ENCODE results near the gene SS18.
"Not testable (repeated sequence)": the region's sequence is repeated elsewhere in the genome, so short reads cannot be mapped to it uniquely, and the experiment has no call there.

The SS18 gene

DNA sequence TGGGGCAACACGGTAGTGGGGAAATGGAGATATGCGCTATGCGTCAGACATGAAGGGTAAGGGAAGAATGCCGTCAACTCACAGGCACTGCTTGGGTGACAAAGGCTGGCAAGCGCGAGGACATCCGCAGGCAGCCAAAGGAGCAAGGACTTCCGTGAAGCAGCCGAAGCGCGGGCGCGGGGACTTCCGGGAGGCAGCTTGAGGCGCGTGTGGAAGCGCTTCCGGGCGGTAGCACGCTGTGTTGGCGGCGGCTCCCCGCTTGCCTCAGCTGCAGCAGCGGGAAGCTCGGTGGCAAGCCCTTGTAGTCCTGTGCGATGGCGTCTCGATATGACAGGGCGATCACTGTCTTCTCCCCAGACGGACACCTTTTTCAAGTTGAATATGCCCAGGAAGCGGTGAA, 43.2 kb upstream of the SS18 start, which contains the start of gene PSMA8:
Gene PSMA8, plus strand, starts transcription at position 218 of the 400 bp plus-strand sequence. Its CDS starts 97 bp downstream, at position 315.
- no peak for TF ChIP-seq EZH2phosphoT487 (IDR thresholded peaks at IDR 0.05; ENCODE audit: borderline replicate concordance)
- TF ChIP-seq, protein P1, sequence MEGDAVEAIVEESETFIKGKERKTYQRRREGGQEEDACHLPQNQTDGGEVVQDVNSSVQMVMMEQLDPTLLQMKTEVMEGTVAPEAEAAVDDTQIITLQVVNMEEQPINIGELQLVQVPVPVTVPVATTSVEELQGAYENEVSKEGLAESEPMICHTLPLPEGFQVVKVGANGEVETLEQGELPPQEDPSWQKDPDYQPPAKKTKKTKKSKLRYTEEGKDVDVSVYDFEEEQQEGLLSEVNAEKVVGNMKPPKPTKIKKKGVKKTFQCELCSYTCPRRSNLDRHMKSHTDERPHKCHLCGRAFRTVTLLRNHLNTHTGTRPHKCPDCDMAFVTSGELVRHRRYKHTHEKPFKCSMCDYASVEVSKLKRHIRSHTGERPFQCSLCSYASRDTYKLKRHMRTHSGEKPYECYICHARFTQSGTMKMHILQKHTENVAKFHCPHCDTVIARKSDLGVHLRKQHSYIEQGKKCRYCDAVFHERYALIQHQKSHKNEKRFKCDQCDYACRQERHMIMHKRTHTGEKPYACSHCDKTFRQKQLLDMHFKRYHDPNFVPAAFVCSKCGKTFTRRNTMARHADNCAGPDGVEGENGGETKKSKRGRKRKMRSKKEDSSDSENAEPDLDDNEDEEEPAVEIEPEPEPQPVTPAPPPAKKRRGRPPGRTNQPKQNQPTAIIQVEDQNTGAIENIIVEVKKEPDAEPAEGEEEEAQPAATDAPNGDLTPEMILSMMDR (conservative IDR thresholded peaks at IDR 0.05; ENCODE audit: low read length) = no peak
- Histone ChIP-seq H3K9ac (ENCODE audit: low read depth, low read length, poor library complexity, severe bottlenecking) (no peak within 1 kb of the TSS), H3K4me2 (ENCODE audit: low read depth, low read length, poor library complexity, severe bottlenecking) (no peak within 1 kb of the TSS), H3K79me2 (ENCODE audit: insufficient read depth, low read length) (no peaks in the 10 kb centered on the region), H3F3A (ENCODE audit: low read depth) (no peaks in the 10 kb centered on the region), H3K9me2 (replicated peaks; ENCODE audit: low read depth, low read length) (no peaks in the 10 kb centered on the region), H3K27me3 (ENCODE audit: insufficient read depth, low read length, poor library complexity, severe bottlenecking) (no peaks in the 10 kb centered on the region), H3K9me3 (ENCODE audit: insufficient read depth, low read depth, low read length) (no peaks in the 10 kb centered on the region), H3K4me1 (ENCODE audit: insufficient read depth, low read length, poor library complexity, severe bottlenecking) (peaks cover 5% of the 10 kb centered on the region), H3K36me3 (ENCODE audit: insufficient read depth, low read length) (no peaks in the 10 kb centered on the region), H2AFZ (ENCODE audit: low read length) (no peak within 1 kb of the TSS), H4K20me1 (ENCODE audit: insufficient read depth, low read length, poor library complexity, severe bottlenecking) (no peaks in the 10 kb centered on the region), H3K4me3 (ENCODE audit: low read length, poor library complexity, severe bottlenecking) (no peak within 1 kb of the TSS)

- H3F3A ChIP-seq (ENCODE audit: low read depth); H3K9me2 ChIP-seq (replicated peaks; ENCODE audit: low read depth, low read length); H3K9ac ChIP-seq (ENCODE audit: low read depth, low read length, poor library complexity, severe bottlenecking); H3K4me1 ChIP-seq (ENCODE audit: insufficient read depth, low read length, poor library complexity, severe bottlenecking); H3K4me2 ChIP-seq (ENCODE audit: low read depth, low read length, poor library complexity, severe bottlenecking); H4K20me1 ChIP-seq (ENCODE audit: insufficient read depth, low read length, poor library complexity, severe bottlenecking); H2AFZ ChIP-seq (ENCODE audit: low read length); H3K27me3 ChIP-seq (ENCODE audit: insufficient read depth, low read length, poor library complexity, severe bottlenecking); H3K36me3 ChIP-seq (ENCODE audit: insufficient read depth, low read length); H3K4me3 ChIP-seq (ENCODE audit: low read length, poor library complexity, severe bottlenecking); H3K79me2 ChIP-seq (ENCODE audit: insufficient read depth, low read length); H3K9me3 ChIP-seq (ENCODE audit: insufficient read depth, low read depth, low read length): not testable (repeated sequence)
These were observed 37.8 kb upstream of the SS18 start for GRCh38 chr18:26128192-26128591.

- no peak for TF ChIP-seq EZH2phosphoT487 (IDR thresholded peaks at IDR 0.05; ENCODE audit: borderline replicate concordance)
- TF ChIP-seq, protein P1 (conservative IDR thresholded peaks at IDR 0.05; ENCODE audit: low read length) = no peak
- Histone ChIP-seq H3K4me3 (ENCODE audit: low read length, poor library complexity, severe bottlenecking) (no peak overlapping the region), H3K9me3 (ENCODE audit: insufficient read depth, low read depth, low read length) (no peaks in the 10 kb centered on the region)
These were observed 37.4 kb upstream of the SS18 start for GRCh38 chr18:26127786-26128185.

GRCh38 chr18:26121994-26122393, 31.6 kb upstream of the SS18 start:
- not testable (repeated sequence) for H3K27me3 ChIP-seq (ENCODE audit: insufficient read depth, low read length, poor library complexity, severe bottlenecking); H3F3A ChIP-seq (ENCODE audit: low read depth); H3K9me3 ChIP-seq (ENCODE audit: insufficient read depth, low read depth, low read length); H4K20me1 ChIP-seq (ENCODE audit: insufficient read depth, low read length, poor library complexity, severe bottlenecking); H3K36me3 ChIP-seq (ENCODE audit: insufficient read depth, low read length); H3K4me1 ChIP-seq (ENCODE audit: insufficient read depth, low read length, poor library complexity, severe bottlenecking); H3K4me3 ChIP-seq (ENCODE audit: low read length, poor library complexity, severe bottlenecking); H3K4me2 ChIP-seq (ENCODE audit: low read depth, low read length, poor library complexity, severe bottlenecking); H2AFZ ChIP-seq (ENCODE audit: low read length); H3K9me2 ChIP-seq (replicated peaks; ENCODE audit: low read depth, low read length); H3K79me2 ChIP-seq (ENCODE audit: insufficient read depth, low read length); H3K9ac ChIP-seq (ENCODE audit: low read depth, low read length, poor library complexity, severe bottlenecking)

More at GRCh38 chr18:26127786-26128185, 37.4 kb upstream of the SS18 start:
- no peaks in the 10 kb centered on the region for H3K27me3 ChIP-seq (ENCODE audit: insufficient read depth, low read length, poor library complexity, severe bottlenecking)
- H3K4me1 ChIP-seq (ENCODE audit: insufficient read depth, low read length, poor library complexity, severe bottlenecking) = peaks cover 5% of the 10 kb centered on the region
- no peak overlapping the region for H3K9ac ChIP-seq (ENCODE audit: low read depth, low read length, poor library complexity, severe bottlenecking)
- no peaks in the 10 kb centered on the region for H3K79me2 ChIP-seq (ENCODE audit: insufficient read depth, low read length)
- no peaks in the 10 kb centered on the region for H3K36me3 ChIP-seq (ENCODE audit: insufficient read depth, low read length)
- no peak overlapping the region for H3K4me2 ChIP-seq (ENCODE audit: low read depth, low read length, poor library complexity, severe bottlenecking)
- H2AFZ ChIP-seq (ENCODE audit: low read length) = no peak overlapping the region
- no peaks in the 10 kb centered on the region for H3K9me2 ChIP-seq (replicated peaks; ENCODE audit: low read depth, low read length)
- H3F3A ChIP-seq (ENCODE audit: low read depth) = no peaks in the 10 kb centered on the region
- no peaks in the 10 kb centered on the region for H4K20me1 ChIP-seq (ENCODE audit: insufficient read depth, low read length, poor library complexity, severe bottlenecking)

All from Loucy (cell line).